ACC112 (cell line): Measurements from ENCODE around the gene TGIF2.

Experiments
- H2AFZ ChIP-seq: fragments of 200-600 bp; sonication (generic); one replicate; pipeline ENCODE4 v1.6.0; 2017; ENCODE audit warnings: antibody characterized with exemption, low read length; ENCODE audit not compliant: unreplicated experiment
- H3K27ac ChIP-seq: fragments of 200-600 bp; sonication (generic); 2 replicates; pipeline ENCODE4 v1.5.1; 2014; ENCODE audit warnings: low read depth, mild to moderate bottlenecking, antibody characterized with exemption, low read length, moderate library complexity
- H3K27me3 ChIP-seq: fragments of 200-600 bp; sonication (generic); 2 replicates; pipeline ENCODE4 v1.6.1; 2014; ENCODE audit warnings: mild to moderate bottlenecking, antibody characterized with exemption, low read length, moderate library complexity, mixed read lengths; ENCODE audit not compliant: insufficient read depth
- H3K36me3 ChIP-seq: fragments of 200-600 bp; sonication (generic); 2 replicates; pipeline ENCODE4 v1.6.1; 2016; ENCODE audit warnings: mild to moderate bottlenecking, antibody characterized with exemption, low read length, moderate library complexity, mixed read lengths; ENCODE audit not compliant: insufficient read depth
- H3K4me1 ChIP-seq: fragments of 200-600 bp; sonication (generic); one replicate; pipeline ENCODE4 v1.6.1; 2016; ENCODE audit warnings: low read length, mixed read lengths; ENCODE audit not compliant: insufficient read depth, unreplicated experiment, control insufficient read depth
- H3K4me3 ChIP-seq: fragments of 200-600 bp; sonication (generic); 2 replicates; pipeline ENCODE4 v1.5.1; 2014; ENCODE audit warnings: mild to moderate bottlenecking, low read depth, low read length
- H3K79me2 ChIP-seq: fragments of 200-600 bp; sonication (generic); one replicate; pipeline ENCODE4 v1.6.0; 2016; ENCODE audit warnings: low read length; ENCODE audit not compliant: control insufficient read depth, unreplicated experiment, insufficient read depth

Gene TGIF2

GRCh38 chr20:36565520-36565919, 7.9 kb upstream of the TGIF2 start:
- H3K36me3 ChIP-seq = 0 out of 2 replicates have a peak, but pooled peaks cover 3% of the 10 kb centered on the region
- no peak overlapping the region for H3K4me3 ChIP-seq
- no peaks in the 10 kb centered on the region for H3K27me3 ChIP-seq
- H2AFZ ChIP-seq = no peak overlapping the region
- H3K4me1 ChIP-seq = no peaks in the 10 kb centered on the region
- H3K27ac ChIP-seq = no peak overlapping the region
- no peaks in the 10 kb centered on the region for H3K79me2 ChIP-seq

- Histone ChIP-seq H3K4me3 (no peak overlapping the region), H3K27ac (no peak overlapping the region), H3K27me3 (no peaks in the 10 kb centered on the region), H3K79me2 (no peaks in the 10 kb centered on the region), H3K36me3 (0 out of 2 replicates have a peak, but pooled peaks cover 3% of the 10 kb centered on the region), H2AFZ (no peak overlapping the region), H3K4me1 (peaks cover 4% of the 10 kb centered on the region)
Observed at GRCh38 chr20:36569847-36570429, 3.5 kb upstream of the TGIF2 start.

- H3K4me3 ChIP-seq = peak overlapping the region; percentile 85; the same call in 1 of the 2 replicates
- no peak overlapping the region for H3K27ac ChIP-seq
- peaks cover 9% of the 10 kb centered on the region for H3K79me2 ChIP-seq
Observed at GRCh38 chr20:36571564-36572504, 1.6 kb upstream of the TGIF2 start.

DNA sequence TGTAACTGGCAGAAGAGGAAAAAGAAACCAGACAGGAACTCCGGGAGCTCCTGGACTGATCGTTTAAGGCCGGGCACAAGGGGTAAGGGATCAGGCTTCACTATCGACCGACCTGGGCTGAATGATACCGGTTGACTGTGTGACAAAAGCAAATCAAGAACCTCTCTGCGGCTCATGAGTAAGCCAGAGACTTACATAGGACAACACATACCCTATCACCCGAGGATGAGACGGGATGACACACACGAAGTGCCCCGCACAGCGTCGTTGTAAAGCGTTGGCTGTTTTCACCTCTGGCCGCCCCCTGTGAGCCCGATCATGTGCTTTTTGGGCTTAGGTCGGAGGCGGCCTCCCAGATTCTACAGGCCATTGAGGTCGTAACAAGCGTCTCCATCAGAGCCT, 695 bp upstream of the TGIF2 start:
- Histone ChIP-seq H3K79me2 (peaks cover 9% of the 10 kb centered on the region), H3K36me3 (no peaks in the 10 kb centered on the region), H3K27ac (no peak overlapping the region), H3K4me1 (peaks cover 4% of the 10 kb centered on the region), H3K27me3 (no peaks in the 10 kb centered on the region), H2AFZ (peak overlapping the region; percentile 44), H3K4me3 (peak overlapping the region; percentile 85)

More at GRCh38 chr20:36571564-36572504, 1.6 kb upstream of the TGIF2 start:
- H3K4me1 ChIP-seq = peaks cover 4% of the 10 kb centered on the region
- H3K36me3 ChIP-seq = no peaks in the 10 kb centered on the region
- H3K27me3 ChIP-seq = no peaks in the 10 kb centered on the region
- H2AFZ ChIP-seq = no peak overlapping the region

DNA sequence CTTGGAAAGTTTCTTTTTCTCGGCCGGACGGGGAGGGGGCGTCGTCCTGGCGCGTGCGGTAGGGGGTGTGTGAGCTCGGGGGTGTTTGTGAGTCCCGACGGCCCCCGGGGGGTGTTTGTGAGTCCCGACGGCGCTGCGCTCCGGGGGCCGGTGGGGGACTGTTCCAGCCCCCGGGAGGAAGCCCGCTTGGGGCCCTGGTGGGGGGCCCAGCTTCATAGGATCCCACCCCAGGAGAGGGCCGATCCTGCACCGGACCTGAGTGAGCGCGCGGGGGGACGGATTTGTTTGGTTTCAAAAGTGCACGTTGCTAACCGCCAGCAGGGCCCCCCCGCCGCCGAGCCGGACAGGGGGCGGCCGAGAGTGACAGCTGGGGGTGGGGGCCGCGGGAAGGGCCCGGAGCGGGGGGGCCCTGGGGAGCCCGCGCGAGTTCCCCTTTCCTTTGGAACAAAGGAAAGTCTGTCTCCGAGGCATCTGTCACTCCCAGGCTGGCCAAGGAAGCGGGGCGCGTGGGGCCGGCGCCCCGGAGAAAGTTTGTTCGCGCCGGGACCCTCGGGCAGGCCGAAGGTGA, 485 bp downstream of the TGIF2 start:
- Histone ChIP-seq H3K36me3 (no peaks in the 10 kb centered on the region), H2AFZ (peak overlapping the region; percentile 82), H3K27ac (no peak overlapping the region; the same call in 1 of the 2 replicates), H3K4me1 (peaks cover 4% of the 10 kb centered on the region), H3K79me2 (peaks cover 9% of the 10 kb centered on the region), H3K4me3 (peak overlapping the region; percentile 85), H3K27me3 (no peaks in the 10 kb centered on the region)

- peak overlapping the region; percentile 66 for H2AFZ ChIP-seq
- H3K27ac ChIP-seq = no peak overlapping the region
- H3K27me3 ChIP-seq = no peaks in the 10 kb centered on the region
- peak overlapping the region; percentile 85 for H3K4me3 ChIP-seq
- peaks cover 9% of the 10 kb centered on the region for H3K79me2 ChIP-seq
- H3K36me3 ChIP-seq = no peaks in the 10 kb centered on the region
- H3K4me1 ChIP-seq = peaks cover 4% of the 10 kb centered on the region
Observed at GRCh38 chr20:36574366-36575135, 1.2 kb downstream of the TGIF2 start.

DNA sequence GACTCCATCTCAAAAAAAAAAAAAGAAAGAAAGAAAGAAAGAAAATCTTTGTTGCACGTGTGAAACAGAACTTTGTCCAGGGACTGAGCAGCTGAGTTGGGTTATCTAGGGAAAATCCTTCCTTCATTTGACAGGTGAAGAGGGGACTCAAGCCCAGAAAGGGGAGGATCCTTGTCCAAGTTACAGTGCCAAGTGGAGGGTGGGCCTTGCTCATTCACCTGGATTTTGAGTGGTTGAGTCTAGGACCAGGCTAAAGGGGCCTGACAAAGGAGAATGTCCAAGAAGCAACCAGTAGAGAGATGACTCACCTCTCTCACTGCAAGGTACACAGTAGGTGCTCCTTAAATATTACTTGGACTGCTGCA, 2.7 kb downstream of the TGIF2 start:
- no peak overlapping the region for H3K27ac ChIP-seq
- H3K4me1 ChIP-seq = peaks cover 4% of the 10 kb centered on the region
- no peaks in the 10 kb centered on the region for H3K27me3 ChIP-seq
- H3K79me2 ChIP-seq = peaks cover 9% of the 10 kb centered on the region
- H2AFZ ChIP-seq = no peak overlapping the region
- no peaks in the 10 kb centered on the region for H3K36me3 ChIP-seq
- no peak overlapping the region for H3K4me3 ChIP-seq

DNA sequence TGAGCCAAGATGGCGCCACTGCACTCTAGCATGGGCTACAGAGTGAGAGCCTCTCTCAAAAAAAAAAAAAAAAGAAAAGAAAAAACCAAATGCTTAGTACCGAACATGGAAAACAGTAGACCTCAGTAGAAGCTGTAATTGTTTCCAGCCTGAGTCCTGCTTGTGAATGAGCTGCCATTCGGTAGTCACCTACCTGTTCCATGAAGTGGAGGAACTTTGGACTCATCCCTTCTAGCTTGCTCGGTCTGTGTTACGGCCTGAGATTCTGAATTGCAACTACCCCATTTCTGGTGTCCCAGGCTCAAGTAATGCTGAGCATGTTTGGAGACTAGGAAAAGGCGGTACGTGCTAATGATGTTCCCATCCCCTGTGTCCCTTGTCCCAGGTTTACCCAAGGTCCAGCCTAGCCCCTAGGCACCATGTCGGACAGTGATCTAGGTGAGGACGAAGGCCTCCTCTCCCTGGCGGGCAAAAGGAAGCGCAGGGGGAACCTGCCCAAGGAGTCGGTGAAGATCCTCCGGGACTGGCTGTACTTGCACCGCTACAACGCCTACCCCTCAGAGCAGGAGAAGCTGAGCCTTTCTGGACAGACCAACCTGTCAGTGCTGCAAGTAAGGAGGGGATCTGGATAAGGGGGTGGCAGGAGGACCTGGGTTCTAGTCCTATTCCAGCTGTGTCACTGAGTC, 5.1 kb downstream of the TGIF2 start:
- peaks cover 9% of the 10 kb centered on the region for H3K79me2 ChIP-seq
- no peak overlapping the region for H3K27ac ChIP-seq
- no peak overlapping the region for H2AFZ ChIP-seq
- H3K27me3 ChIP-seq = no peaks in the 10 kb centered on the region
- H3K36me3 ChIP-seq = no peaks in the 10 kb centered on the region
- no peak overlapping the region for H3K4me3 ChIP-seq
- no peaks in the 10 kb centered on the region for H3K4me1 ChIP-seq

DNA sequence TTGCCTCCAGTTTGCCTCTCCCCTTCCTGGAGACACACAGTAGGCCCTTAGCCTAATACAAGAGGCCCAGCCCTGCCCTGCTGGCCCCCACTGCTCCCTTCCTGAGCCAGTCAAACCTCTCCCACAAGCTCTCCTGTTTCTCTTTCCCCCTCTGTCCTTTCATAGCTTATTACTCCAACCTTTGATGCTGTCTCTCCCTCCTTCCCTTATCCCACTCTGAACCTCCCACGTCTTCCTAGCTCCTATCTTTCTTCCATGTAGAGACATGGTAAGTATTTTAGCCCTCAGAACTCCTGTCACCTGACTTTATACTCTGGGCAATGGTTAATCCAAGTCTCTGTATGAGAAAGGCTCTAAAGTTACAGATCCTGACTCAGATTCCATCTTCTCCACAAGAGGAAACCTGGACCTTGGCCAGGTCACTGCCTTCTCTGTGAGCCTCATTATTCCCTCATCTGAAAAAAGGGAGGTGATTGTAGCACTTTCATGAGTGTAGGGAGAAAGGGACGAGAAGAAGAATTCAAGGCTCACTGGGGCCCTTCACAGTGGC, 6.7 kb downstream of the TGIF2 start:
- Histone ChIP-seq H2AFZ (no peak overlapping the region), H3K36me3 (no peaks in the 10 kb centered on the region), H3K4me3 (no peak overlapping the region), H3K79me2 (peaks cover 9% of the 10 kb centered on the region), H3K27me3 (no peaks in the 10 kb centered on the region), H3K27ac (no peak overlapping the region), H3K4me1 (no peaks in the 10 kb centered on the region)

- Histone ChIP-seq H3K36me3 (no peaks in the 10 kb centered on the region), H3K27ac (no peak overlapping the region), H2AFZ (no peak overlapping the region), H3K4me3 (no peak overlapping the region), H3K79me2 (no peaks in the 10 kb centered on the region), H3K27me3 (no peaks in the 10 kb centered on the region), H3K4me1 (peaks cover 6% of the 10 kb centered on the region)
Observed at GRCh38 chr20:36582322-36582721, 8.9 kb downstream of the TGIF2 start.
